Measurements from ENCODE around the gene FYN. TPM values are rescaled to one million over a fixed set of nuclear protein-coding genes. Genes with fewer than 3 reads are reported as not detected.
A peak's percentile ranks its signal among the peaks of the same experiment; 100 is the strongest.

Gene FYN
- total RNA-seq, 4 donors from 2014 or later: 143 to 219 (median 165) TPM

DNA sequence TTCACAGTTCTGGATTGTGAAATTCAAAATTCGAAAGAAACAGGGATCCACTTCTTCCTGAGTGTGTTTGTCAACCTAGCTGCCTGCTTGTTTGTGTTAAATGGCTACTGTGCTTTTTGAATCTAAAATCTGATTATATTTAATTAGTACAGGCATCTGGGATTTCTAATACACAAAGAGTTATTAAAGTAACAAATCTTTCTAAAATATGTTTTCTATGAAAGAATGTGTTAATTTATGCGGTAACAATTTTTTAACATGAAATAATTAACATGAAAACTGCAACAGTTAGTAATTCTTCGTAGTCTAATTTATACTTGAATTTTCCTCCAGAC is 186.4 kb downstream of the FYN start:
- no peak overlapping the region for H3K4me3 ChIP-seq
- TF ChIP-seq, protein P1, sequence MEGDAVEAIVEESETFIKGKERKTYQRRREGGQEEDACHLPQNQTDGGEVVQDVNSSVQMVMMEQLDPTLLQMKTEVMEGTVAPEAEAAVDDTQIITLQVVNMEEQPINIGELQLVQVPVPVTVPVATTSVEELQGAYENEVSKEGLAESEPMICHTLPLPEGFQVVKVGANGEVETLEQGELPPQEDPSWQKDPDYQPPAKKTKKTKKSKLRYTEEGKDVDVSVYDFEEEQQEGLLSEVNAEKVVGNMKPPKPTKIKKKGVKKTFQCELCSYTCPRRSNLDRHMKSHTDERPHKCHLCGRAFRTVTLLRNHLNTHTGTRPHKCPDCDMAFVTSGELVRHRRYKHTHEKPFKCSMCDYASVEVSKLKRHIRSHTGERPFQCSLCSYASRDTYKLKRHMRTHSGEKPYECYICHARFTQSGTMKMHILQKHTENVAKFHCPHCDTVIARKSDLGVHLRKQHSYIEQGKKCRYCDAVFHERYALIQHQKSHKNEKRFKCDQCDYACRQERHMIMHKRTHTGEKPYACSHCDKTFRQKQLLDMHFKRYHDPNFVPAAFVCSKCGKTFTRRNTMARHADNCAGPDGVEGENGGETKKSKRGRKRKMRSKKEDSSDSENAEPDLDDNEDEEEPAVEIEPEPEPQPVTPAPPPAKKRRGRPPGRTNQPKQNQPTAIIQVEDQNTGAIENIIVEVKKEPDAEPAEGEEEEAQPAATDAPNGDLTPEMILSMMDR (IDR thresholded peaks at IDR 0.05): no peak
- TF ChIP-seq POLR2A (IDR thresholded peaks at IDR 0.05) (no peak), EP300 (IDR thresholded peaks at IDR 0.05) (no peak)
- H3K36me3 ChIP-seq: peaks cover 0 to 28% (median 5%) of the 10 kb centered on the region in 3 donors
- H3K4me1 ChIP-seq: peaks cover 0 to 47% (median 24%) of the 10 kb centered on the region in 4 donors
- H3K27me3 ChIP-seq: no peaks in the 10 kb centered on the region
- H3K27ac ChIP-seq: peak overlapping the region in 2 of 4 donors; percentile 65 to 88
- DNase-seq (ENCODE audit: low spot score in 2 of 2): no peak
- H3K9me3 ChIP-seq: no peaks in the 10 kb centered on the region
- WGBS, 2 donors: 53 to 65% methylated on average over 3 of the region's 3 CpGs

DNA sequence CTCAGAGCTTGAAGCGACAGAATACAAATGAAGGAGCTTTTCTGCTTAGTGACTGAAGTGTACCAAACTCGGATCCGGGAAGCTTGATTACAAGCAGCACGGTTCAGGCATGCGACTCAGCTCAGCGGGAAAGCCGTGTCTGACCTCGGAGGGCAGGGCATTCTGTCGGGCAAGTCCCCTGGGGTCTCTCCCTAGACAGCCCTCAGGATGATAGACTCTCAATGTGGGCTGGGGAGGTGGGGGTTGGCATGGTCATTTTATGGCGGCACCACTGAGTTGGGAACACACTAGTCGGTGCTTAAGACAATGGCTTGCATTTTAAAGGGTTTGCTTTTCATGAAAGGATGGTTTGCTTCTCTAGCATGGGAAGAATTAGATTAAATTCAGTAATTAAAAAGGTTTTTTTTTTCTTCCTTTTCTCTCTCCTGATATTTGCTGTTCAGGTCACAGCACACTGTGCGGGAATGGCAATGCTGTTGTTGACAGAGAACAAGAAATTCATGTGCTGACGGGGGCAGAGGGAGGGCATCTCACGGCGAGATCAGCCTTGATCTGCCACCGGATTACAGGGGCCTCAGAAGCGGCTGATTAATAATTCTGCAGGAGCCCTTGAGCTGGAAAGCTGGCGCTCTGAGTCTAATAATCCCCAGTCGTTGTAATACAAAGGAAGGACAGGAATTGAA is 186.9 kb downstream of the FYN start:
- no peak for TF ChIP-seq POLR2A (IDR thresholded peaks at IDR 0.05)
- TF ChIP-seq, protein P1 (IDR thresholded peaks at IDR 0.05): no peak
- no peak for TF ChIP-seq EP300 (IDR thresholded peaks at IDR 0.05)
- DNase-seq (ENCODE audit: low spot score in 2 of 2): no peak
- H3K36me3 ChIP-seq: peaks cover 0 to 24% (median 5%) of the 10 kb centered on the region in 3 donors
- H3K9me3 ChIP-seq: no peaks in the 10 kb centered on the region
- WGBS, 2 donors: 51% methylated on average over 19 of the region's 19 CpGs
- H3K4me3 ChIP-seq: no peak overlapping the region
- H3K4me1 ChIP-seq: peaks cover 0 to 51% (median 26%) of the 10 kb centered on the region in 4 donors
- no peaks in the 10 kb centered on the region for H3K27me3 ChIP-seq
- H3K27ac ChIP-seq: peak overlapping the region in 3 of 4 donors; percentile 25 to 88 (median 65)

DNA sequence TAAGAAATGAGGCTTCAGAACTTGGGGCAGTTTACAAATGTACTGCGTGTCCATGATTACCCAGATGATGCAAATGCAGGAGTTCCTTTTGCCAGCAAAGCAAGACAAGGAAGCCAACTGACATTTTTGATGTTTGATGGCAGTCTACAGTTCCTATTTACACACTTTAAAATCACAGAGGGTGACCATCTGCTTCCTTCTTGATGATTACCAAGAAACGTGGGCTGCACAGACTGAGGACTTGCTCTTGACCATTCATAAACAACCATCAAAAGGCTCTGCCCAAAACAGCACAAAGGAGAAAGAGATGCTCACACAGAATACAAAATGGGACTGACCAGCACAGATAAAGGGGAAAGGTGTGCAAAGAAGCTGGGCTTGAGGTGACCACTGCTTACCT is 187.7 kb downstream of the FYN start:
- no peak overlapping the region for H3K4me3 ChIP-seq
- peaks cover 0 to 15% (median 0%) of the 10 kb centered on the region in 3 donors for H3K36me3 ChIP-seq
- peak overlapping the region; percentile 4 to 88 (median 62) for H3K27ac ChIP-seq
- 59 to 76% methylated on average over 2 of the region's 2 CpGs for WGBS, 2 donors
- no peaks in the 10 kb centered on the region for H3K27me3 ChIP-seq
- peaks cover 0 to 54% (median 26%) of the 10 kb centered on the region in 4 donors for H3K4me1 ChIP-seq
- TF ChIP-seq, protein P1 (IDR thresholded peaks at IDR 0.05): no peak
- TF ChIP-seq POLR2A (IDR thresholded peaks at IDR 0.05): no peak
- TF ChIP-seq EP300 (IDR thresholded peaks at IDR 0.05): no peak
- no peaks in the 10 kb centered on the region for H3K9me3 ChIP-seq
- no peak for DNase-seq (ENCODE audit: low spot score in 2 of 2)

DNA sequence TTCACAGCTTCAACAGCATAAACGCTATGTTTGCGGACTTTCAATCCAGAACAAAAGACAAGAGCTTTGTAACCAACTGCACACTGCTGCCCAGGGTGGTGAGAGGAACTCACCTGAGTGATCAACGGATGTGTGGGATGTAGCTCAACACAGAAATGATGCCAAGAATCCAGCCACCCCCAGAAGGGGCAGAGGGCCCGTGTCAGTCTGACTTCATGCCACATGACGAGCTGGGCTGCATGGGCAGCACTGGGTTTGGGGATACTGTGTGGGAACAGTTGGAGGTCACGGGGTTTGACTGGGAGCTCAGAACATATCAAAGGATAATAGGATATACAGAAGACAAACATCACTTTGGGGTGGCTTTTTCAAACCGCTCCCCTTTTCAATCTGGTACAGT is 188.2 kb downstream of the FYN start:
- 78 to 79% methylated on average over 7 of the region's 7 CpGs for WGBS, 2 donors
- peak overlapping the region in 3 of 4 donors; percentile 60 to 88 (median 65) for H3K27ac ChIP-seq
- peaks cover 0 to 58% (median 26%) of the 10 kb centered on the region in 4 donors for H3K4me1 ChIP-seq

More for the DNA sequence above, 188.2 kb downstream of the FYN start:
- Histone ChIP-seq H3K9me3 (no peaks in the 10 kb centered on the region), H3K36me3 (peaks cover 0 to 10% (median 0%) of the 10 kb centered on the region in 3 donors), H3K27me3 (no peaks in the 10 kb centered on the region), H3K4me3 (no peak overlapping the region)
- TF ChIP-seq EP300 (IDR thresholded peaks at IDR 0.05): no peak
- TF ChIP-seq POLR2A (IDR thresholded peaks at IDR 0.05): no peak
- TF ChIP-seq, protein P1 (IDR thresholded peaks at IDR 0.05): no peak
- no peak for DNase-seq (ENCODE audit: low spot score in 2 of 2)

Data from tibial nerve (tissue), 4 donors.